GM21529 (cell line): ENCODE data around the gene ATP10A.
"Not testable (repeated sequence)": the region's sequence is repeated elsewhere in the genome, so short reads cannot be mapped to it uniquely, and the experiment has no call there.

ENCODE experiments used
- ATAC-seq: cut with Tn5 transposase; IDR thresholded peaks from one replicate; pipeline ENCODE4 v1.9.1; 2021; ENCODE audit not compliant: unreplicated experiment

Gene ATP10A

GRCh38 chr15:25884370-25884769 is 21.2 kb upstream of the ATP10A start:
- no peak for ATAC-seq

GRCh38 chr15:25883463-25884259 is 20.5 kb upstream of the ATP10A start:
- ATAC-seq, result no peak

- ATAC-seq, result no peak
Measured at GRCh38 chr15:25882466-25882865, 19.3 kb upstream of the ATP10A start.

- not testable (repeated sequence) for ATAC-seq
Measured at GRCh38 chr15:25880877-25881276, 17.8 kb upstream of the ATP10A start.

- ATAC-seq, result no peak
Measured at GRCh38 chr15:25880411-25880810, 17.3 kb upstream of the ATP10A start.

- ATAC-seq, result no peak
Measured at GRCh38 chr15:25879438-25879837, 16.3 kb upstream of the ATP10A start.

GRCh38 chr15:25877681-25878080 is 14.6 kb upstream of the ATP10A start:
- no peak for ATAC-seq

- no peak for ATAC-seq
Measured at GRCh38 chr15:25876231-25877140, 13.4 kb upstream of the ATP10A start.

- ATAC-seq, result no peak
Measured at GRCh38 chr15:25875566-25875965, 12.4 kb upstream of the ATP10A start.

GRCh38 chr15:25874379-25874778 is 11.3 kb upstream of the ATP10A start:
- no peak for ATAC-seq

GRCh38 chr15:25871403-25871802 is 8.3 kb upstream of the ATP10A start:
- no peak for ATAC-seq

- no peak for ATAC-seq
Measured at GRCh38 chr15:25870938-25871337, 7.8 kb upstream of the ATP10A start.

- ATAC-seq, result no peak
Measured at GRCh38 chr15:25869701-25870100, 6.6 kb upstream of the ATP10A start.

- no peak for ATAC-seq
Measured at GRCh38 chr15:25866874-25867273, 3.7 kb upstream of the ATP10A start.

- ATAC-seq, result no peak
Measured at GRCh38 chr15:25866251-25866650, 3.1 kb upstream of the ATP10A start.

GRCh38 chr15:25864966-25865365 is 1.8 kb upstream of the ATP10A start:
- ATAC-seq, result no peak

- ATAC-seq, result no peak
Measured at GRCh38 chr15:25863968-25864580, 947 bp upstream of the ATP10A start.

GRCh38 chr15:25862472-25863110 is 536 bp downstream of the ATP10A start:
- no peak for ATAC-seq

GRCh38 chr15:25862071-25862471 is 1.1 kb downstream of the ATP10A start:
- no peak for ATAC-seq

- no peak for ATAC-seq
Measured at GRCh38 chr15:25860885-25861866, 2.0 kb downstream of the ATP10A start.
